NCI-H2107 (cell line): ENCODE data around the gene RNF2.
"Not testable (repeated sequence)": the region's sequence is repeated elsewhere in the genome, so short reads cannot be mapped to it uniquely, and the experiment has no call there.

Experiments
- DNase-seq: peaks from one replicate; lab custom pipeline; 2025; lab: John Stamatoyannopoulos, UW

The RNF2 gene

GRCh38 chr1:185044981-185045813, at the start of gene RNF2:
Gene RNF2, plus strand, starts transcription at chr1:185045558. Its CDS starts 41,996 bp downstream, at chr1:185087554.
- DNase-seq = peak; percentile 44

- not testable (repeated sequence) for DNase-seq
Measured at GRCh38 chr1:184999974-185000373, 45.4 kb upstream of the RNF2 start.

- DNase-seq = not testable (repeated sequence)
Measured at GRCh38 chr1:185001312-185001880, 44.0 kb upstream of the RNF2 start.

- DNase-seq = no peak
Measured at GRCh38 chr1:185008838-185009237, 36.5 kb upstream of the RNF2 start.

GRCh38 chr1:185010361-185010760, 35.0 kb upstream of the RNF2 start:
- no peak for DNase-seq

- no peak for DNase-seq
Measured at GRCh38 chr1:185014941-185015340, 30.4 kb upstream of the RNF2 start.

- no peak for DNase-seq
Measured at GRCh38 chr1:185015631-185016030, 29.7 kb upstream of the RNF2 start.

GRCh38 chr1:185016880-185017279, 28.5 kb upstream of the RNF2 start:
- DNase-seq = no peak

- no peak for DNase-seq
Measured at GRCh38 chr1:185017338-185017737, 28.0 kb upstream of the RNF2 start.

- DNase-seq = no peak
Measured at GRCh38 chr1:185017966-185018365, 27.4 kb upstream of the RNF2 start.

- no peak for DNase-seq
Measured at GRCh38 chr1:185027252-185027882, 18.0 kb upstream of the RNF2 start.

GRCh38 chr1:185033686-185034085, 11.7 kb upstream of the RNF2 start:
- no peak for DNase-seq

GRCh38 chr1:185035258-185035657, 10.1 kb upstream of the RNF2 start:
- DNase-seq = no peak

GRCh38 chr1:185038813-185039376, 6.5 kb upstream of the RNF2 start:
- DNase-seq = no peak

GRCh38 chr1:185039726-185040407, 5.5 kb upstream of the RNF2 start:
- DNase-seq = no peak

GRCh38 chr1:185040408-185040735, 5.0 kb upstream of the RNF2 start:
- DNase-seq = no peak

- DNase-seq = no peak
Measured at GRCh38 chr1:185041742-185042141, 3.6 kb upstream of the RNF2 start.

- no peak for DNase-seq
Measured at GRCh38 chr1:185042737-185043136, 2.6 kb upstream of the RNF2 start.

GRCh38 chr1:185044387-185044786, 971 bp upstream of the RNF2 start:
- DNase-seq = no peak

GRCh38 chr1:185045814-185046492, 595 bp downstream of the RNF2 start:
- no peak for DNase-seq

GRCh38 chr1:185046668-185047067, 1.3 kb downstream of the RNF2 start:
- DNase-seq = no peak

- DNase-seq = no peak
Measured at GRCh38 chr1:185049670-185050069, 4.3 kb downstream of the RNF2 start.
